Keratinocyte (primary cell): ENCODE measurements around the gene CRLF3.

ENCODE experiments used
- CTCF ChIP-seq, 3 experiments: IDR thresholded peaks in 1 of 3; conservative IDR thresholded peaks in 1 of 3; optimal IDR thresholded peaks in 1 of 3; 2 replicates in 2 of 3; 3 replicates in 1 of 3; pipeline versions ENCODE3 to v1.5.1; 2011; ENCODE audit warnings: low read length in 3 of 3, mild to moderate bottlenecking in 3 of 3, moderate library complexity in 2 of 3, control low read depth in 1 of 3, inconsistent platforms in 1 of 3; ENCODE audit not compliant: insufficient read depth in 2 of 3; ENCODE audit errors: extremely low read depth in 1 of 3
- EZH2 ChIP-seq: IDR thresholded peaks from one replicate; pipeline ENCODE4 v1.6.1; 2012; ENCODE audit warnings: inconsistent platforms, mild to moderate bottlenecking, low read length, moderate library complexity

DNA sequence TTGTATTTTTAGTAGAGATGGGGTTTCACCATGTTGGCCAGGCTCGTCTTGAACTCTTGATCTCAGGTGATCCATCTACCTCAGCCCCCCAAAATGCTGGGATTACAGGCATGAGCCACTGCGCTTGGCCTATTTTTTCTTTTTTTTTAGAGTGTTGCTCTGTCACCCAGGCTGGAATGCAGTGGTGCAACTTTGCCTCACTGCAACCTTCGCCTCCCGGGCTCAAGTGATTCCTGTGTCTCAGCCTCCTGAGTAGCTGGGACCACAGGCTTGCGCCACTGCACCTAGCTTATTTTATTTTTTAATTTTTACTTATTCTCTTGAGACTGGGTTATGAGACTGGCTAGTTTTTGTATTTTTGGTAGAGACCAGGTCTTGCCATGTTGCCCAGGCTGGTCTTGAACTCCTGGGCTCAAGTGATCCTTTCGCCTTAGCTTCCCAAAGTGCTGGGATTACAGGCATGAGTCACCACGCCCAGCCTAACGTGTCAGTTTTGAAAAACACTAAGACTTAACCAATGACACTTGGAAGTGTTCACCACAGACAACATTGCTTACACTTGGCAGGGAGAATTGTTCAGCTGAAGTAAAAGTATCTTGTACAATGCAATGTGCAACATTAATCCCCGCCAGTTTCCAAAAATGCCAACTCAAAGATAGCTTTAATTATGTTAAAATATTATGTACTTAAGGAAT, 34.2 kb upstream of the CRLF3 start:
- TF ChIP-seq CTCF (optimal IDR thresholded peaks at IDR 0.05 in 1 of 3, IDR thresholded peaks at IDR 0.05 in 1 of 3, conservative IDR thresholded peaks at IDR 0.05 in 1 of 3; ENCODE audit: extremely low read depth in 1 of 3, insufficient read depth in 2 of 3, low read length in 3 of 3) (no peak), EZH2 (no peak)
